Stomach (tissue), 4 donors: Measurements from ENCODE around the gene CCDC91.

Experiments
- CTCF ChIP-seq, 7 experiments: fragments of 450-650 bp in 4 of 7; fragments of 200-600 bp in 3 of 7; sonication (generic) in 3 of 7; IDR thresholded peaks; one replicate each; pipeline ENCODE4 v1.5.1; 2016 to 2019; ENCODE audit warnings: antibody characterized with exemption in 7 of 7, control low read depth in 2 of 7, mild to moderate bottlenecking in 1 of 7
- POLR2A ChIP-seq, 4 donors: fragments of 450-650 bp; IDR thresholded peaks; one replicate each; pipeline ENCODE4 v1.6.1; 2016; ENCODE audit warnings: antibody characterized with exemption in 4 of 4, control low read depth in 2 of 4, mild to moderate bottlenecking in 1 of 4, moderate library complexity in 1 of 4
- POLR2AphosphoS5 ChIP-seq, 3 donors: sonication (generic); formaldehyde crosslinking; IDR thresholded peaks; one replicate each; pipeline ENCODE4 v1.6.1; 2016; ENCODE audit warnings: antibody characterized with exemption in 3 of 3

- TF ChIP-seq POLR2AphosphoS5 (IDR thresholded peaks at IDR 0.05) (no peak), CTCF (IDR thresholded peaks at IDR 0.05) (no peak), POLR2A (IDR thresholded peaks at IDR 0.05) (no peak)
Observed at GRCh38 chr12:28540324-28540714, 350.1 kb downstream of the CCDC91 start.
